SK-N-SH (cell line): ENCODE measurements around the gene DNM2. TPM values are rescaled to one million over a fixed set of nuclear protein-coding genes. Genes with fewer than 3 reads are reported as not detected.

Source experiments
- CTCF ChIA-PET: fragments of 300-600, 350-600 bp; formaldehyde crosslinking; extraction: SDS; loops from one replicate; lab custom pipeline; 2021; lab: Yijun Ruan, JAX
- POLR2A ChIA-PET: fragments of 350-600 bp; sonication (Branson Sonifier 250); formaldehyde crosslinking; extraction: SDS; loops from one replicate; lab custom pipeline; 2020; ENCODE audit warnings: antibody characterized with exemption, inconsistent platforms; lab: Yijun Ruan, JAX
- DNase-seq: peaks from one replicate; pipeline ENCODE4 v3.0.0; 2012
- H2AFZ ChIP-seq: fragments of 200-600 bp; sonication (generic); 2 replicates; pipeline ENCODE4 v1.8.1; 2016; ENCODE audit warnings: antibody characterized with exemption, mild to moderate bottlenecking, low read depth
- H3F3A ChIP-seq: fragments of 200-600 bp; sonication (generic); replicated peaks from 2 replicates; pipeline ENCODE3; 2016; ENCODE audit warnings: antibody characterized with exemption, mild to moderate bottlenecking; ENCODE audit not compliant: insufficient read depth
- H3K27ac ChIP-seq, 2 experiments: fragments of 200-500 bp in 1 of 2; fragments of 200-600 bp in 1 of 2; sonication (Bioruptor generic) in 1 of 2; sonication (generic), shearing (Covaris generic) in 1 of 2; 2 replicates each; pipeline versions ENCODE4 v1.5.1 to v1.6.1; 2014 to 2016; ENCODE audit warnings: low read depth in 2 of 2, inconsistent platforms in 1 of 2, low read length in 1 of 2, mild to moderate bottlenecking in 1 of 2, mixed read lengths in 1 of 2
- H3K27me3 ChIP-seq: fragments of 200-600 bp; sonication (generic), shearing (Covaris generic); 2 replicates; pipeline ENCODE4 v1.6.1; 2016; ENCODE audit warnings: mixed run types; ENCODE audit not compliant: insufficient read depth
- H3K36me3 ChIP-seq, 2 experiments: fragments of 200-500 bp in 1 of 2; fragments of 200-600 bp in 1 of 2; sonication (Bioruptor generic) in 1 of 2; sonication (generic) in 1 of 2; replicated peaks in 1 of 2; 2 replicates each; pipeline versions ENCODE3 to v1.5.1; 2014 to 2016; ENCODE audit warnings: low read length in 1 of 2, mild to moderate bottlenecking in 1 of 2; ENCODE audit not compliant: insufficient read depth in 2 of 2, control insufficient read depth in 1 of 2
- H3K4me1 ChIP-seq, 2 experiments: fragments of 200-500 bp in 1 of 2; fragments of 200-600 bp in 1 of 2; sonication (Bioruptor generic) in 1 of 2; sonication (generic), shearing (Covaris generic) in 1 of 2; 2 replicates each; pipeline versions ENCODE4 v1.5.1 to v1.6.1; 2014 to 2016; ENCODE audit warnings: low read depth in 1 of 2, low read length in 1 of 2, mixed run types in 1 of 2; ENCODE audit not compliant: insufficient read depth in 2 of 2, control insufficient read depth in 1 of 2
- H3K4me2 ChIP-seq: fragments of 200-600 bp; sonication (generic), shearing (Covaris generic); 2 replicates; pipeline ENCODE4 v1.6.1; 2017; ENCODE audit warnings: mixed run types
- H3K4me3 ChIP-seq, 2 experiments: fragments of 200-500 bp in 1 of 2; fragments of 200-600 bp in 1 of 2; sonication (Bioruptor generic) in 1 of 2; sonication (generic), shearing (Covaris generic) in 1 of 2; 2 replicates each; pipeline versions ENCODE4 v1.5.1 to v1.8.1; 2014 to 2016; ENCODE audit warnings: low read depth in 2 of 2, inconsistent platforms in 1 of 2, low read length in 1 of 2, mild to moderate bottlenecking in 1 of 2, mixed read lengths in 1 of 2, moderate library complexity in 1 of 2
- H3K79me2 ChIP-seq: fragments of 200-600 bp; sonication (generic); 2 replicates; pipeline ENCODE4 v1.8.1; 2017; ENCODE audit warnings: mild to moderate bottlenecking; ENCODE audit not compliant: insufficient read depth
- H3K9ac ChIP-seq: fragments of 200-600 bp; sonication (generic); 2 replicates; pipeline ENCODE4 v1.6.1; 2017; ENCODE audit warnings: mixed run types
- H3K9me2 ChIP-seq: fragments of 200-600 bp; sonication (generic); 2 replicates; pipeline ENCODE4 v1.6.1; 2017; ENCODE audit warnings: mixed run types
- H3K9me3 ChIP-seq: fragments of 200-600 bp; sonication (generic); 2 replicates; pipeline ENCODE4 v1.6.1; 2017; ENCODE audit warnings: mixed run types, mild to moderate bottlenecking, moderate library complexity
- H4K20me1 ChIP-seq: fragments of 200-600 bp; sonication (generic); 2 replicates; pipeline ENCODE4 v1.6.1; 2017; ENCODE audit warnings: mild to moderate bottlenecking, mixed run types; ENCODE audit not compliant: insufficient read depth
- CTCF ChIP-seq: fragments of 200-600 bp; sonication (generic); IDR thresholded peaks from 2 replicates; pipeline ENCODE4 v1.6.1; 2017; ENCODE audit warnings: antibody characterized with exemption, mild to moderate bottlenecking, moderate library complexity
- EP300 ChIP-seq, 2 experiments: IDR thresholded peaks; 2 replicates each; pipeline versions ENCODE4 v1.4.0 to v1.6.1; 2012; ENCODE audit warnings: borderline replicate concordance in 1 of 2, low read depth in 1 of 2, low read length in 1 of 2
- FOSL2 ChIP-seq: IDR thresholded peaks from 2 replicates; pipeline ENCODE4 v1.4.0; 2012; ENCODE audit warnings: low read depth, mild to moderate bottlenecking, moderate library complexity, borderline replicate concordance
- FOXJ3 ChIP-seq: sonication (generic); formaldehyde crosslinking; IDR thresholded peaks from 2 replicates; pipeline ENCODE4 v1.5.1; 2020; ENCODE audit warnings: mild to moderate bottlenecking, missing genetic modification reagents
- GABPA ChIP-seq: IDR thresholded peaks from 2 replicates; pipeline ENCODE4 v1.4.0; 2012; ENCODE audit warnings: low read depth, mild to moderate bottlenecking
- MXI1 ChIP-seq: IDR thresholded peaks from 2 replicates; pipeline ENCODE4 v1.6.1; 2012; ENCODE audit warnings: mild to moderate bottlenecking, low read depth, low read length, improper control_type of control experiment
- NFIC ChIP-seq: IDR thresholded peaks from 2 replicates; pipeline ENCODE4 v1.4.0; 2012; ENCODE audit warnings: borderline replicate concordance
- PBX3 ChIP-seq: IDR thresholded peaks from 2 replicates; pipeline ENCODE4; 2012
- POLR2AphosphoS5 ChIP-seq: IDR thresholded peaks from 2 replicates; pipeline ENCODE4 v1.6.1; 2012; ENCODE audit warnings: low read depth, low read length
- RAD21 ChIP-seq: IDR thresholded peaks from 2 replicates; pipeline ENCODE4 v1.6.1; 2012; ENCODE audit warnings: mild to moderate bottlenecking, low read length
- RCOR1 ChIP-seq: fragments of 150-350 bp; IDR thresholded peaks from 2 replicates; pipeline ENCODE4 v1.6.1; 2017; ENCODE audit warnings: antibody characterized with exemption, low read length
- RXRA ChIP-seq: IDR thresholded peaks from 2 replicates; pipeline ENCODE4 v1.4.0; 2012; ENCODE audit warnings: low read depth, mild to moderate bottlenecking, borderline replicate concordance
- SIN3A ChIP-seq: IDR thresholded peaks from 2 replicates; pipeline ENCODE4 v1.6.1; 2012; ENCODE audit warnings: low read depth, mild to moderate bottlenecking, low read length, moderate library complexity, borderline replicate concordance
- SMC3 ChIP-seq: IDR thresholded peaks from 2 replicates; pipeline ENCODE4 v1.6.1; 2012; ENCODE audit warnings: low read depth, low read length, improper control_type of control experiment
- TAF1 ChIP-seq: IDR thresholded peaks from 2 replicates; pipeline ENCODE4 v1.6.1; 2012; ENCODE audit warnings: low read depth, mild to moderate bottlenecking, low read length, moderate library complexity, borderline replicate concordance
- TCF12 ChIP-seq: IDR thresholded peaks from 2 replicates; pipeline ENCODE4 v1.4.0; 2012
- USF2 ChIP-seq: fragments of 150-350 bp; IDR thresholded peaks from 2 replicates; pipeline ENCODE4 v1.6.1; 2017; ENCODE audit warnings: antibody characterized with exemption, low read length, low read depth, borderline replicate concordance
- YY1 ChIP-seq: IDR thresholded peaks from 2 replicates; pipeline ENCODE4 v1.4.0; 2012; ENCODE audit warnings: low read depth, mild to moderate bottlenecking
- WGBS: methylation state at CpG from one replicate; pipeline ENCODE4 v1.1.6; 2017; ENCODE audit warnings: low lambda C conversion rate; 5-methylcytosine and 5-hydroxymethylcytosine counted together
- polyA plus RNA-seq, 3 experiments: library from polyadenylated mRNA; depleted of rRNA; stranded (reverse); fragments of >200 nt; gene quantifications; 2 replicates each; pipeline ENCODE4 v1.2.3, GENCODE V29; 2012

DNM2 gene
- polyA plus RNA-seq, 1 of the 3 experiments (the other 2 are of a cell fraction), result 52.5 TPM

GRCh38 chr19:10835754-10836478 lies 118.0 kb downstream of the DNM2 start, which contains the start of gene TMED1:
Gene TMED1, minus strand, starts transcription at chr19:10836212. Its CDS starts 21 bp downstream, at chr19:10836191.
- Histone ChIP-seq H3K4me3 (peak within 1 kb of the TSS; percentile 73 to 75), H4K20me1 (no peaks in the 10 kb centered on the region), H3K79me2 (0 out of 2 replicates have a peak, but pooled peaks cover 10% of the 10 kb centered on the region), H3K9me2 (no peaks in the 10 kb centered on the region), H3K4me2 (peak within 1 kb of the TSS; percentile 91), H3K9ac (peak within 1 kb of the TSS; percentile 97), H3K4me1 (peaks cover 0 to 13% of the 10 kb centered on the region in 2 experiments; a peak in 1 of 4 replicates), H3K27me3 (no peaks in the 10 kb centered on the region), H3K36me3 (peaks cover 8 to 13% of the 10 kb centered on the region in 2 experiments), H3K27ac (peak within 1 kb of the TSS; percentile 97)
- 3% methylated on average over 40 of the region's 50 CpGs for WGBS
- CTCF ChIA-PET, result interaction anchor here (0.6 to 11.1 kb wide), 24 partner anchors 10 to 395 kb away, joined by 3 to 146 read pairs (median 4); partner anchors contain the start of genes DNM2 and QTRT1
- TF ChIP-seq USF2 (no peak), SMC3 (peak; percentile 35; the same call in 1 of the 2 replicates), RAD21 (peak; percentile 71), RCOR1 (0 out of 2 replicates have a peak, but pooled peaks have one; percentile 31), YY1 (peak; percentile 84), RXRA (no peak), GABPA (peak; percentile 22; the same call in 1 of the 2 replicates), FOSL2 (no peak), NFIC (peak; percentile 18; the same call in 1 of the 2 replicates), CTCF (peak; percentile 66), TAF1 (peak; percentile 62; the same call in 1 of the 2 replicates), FOXJ3 (0 out of 2 replicates have a peak, but pooled peaks have one; percentile 39), PBX3 (peak; percentile 81), EP300 (IDR thresholded peaks at IDR 0.05; ENCODE audit: borderline replicate concordance in 1 of 2, low read depth in 1 of 2, low read length in 1 of 2) (peak in 1 of 2 experiments; percentile 16; a peak in 1 of 4 replicates), SIN3A (peak; percentile 11; the same call in 1 of the 2 replicates), TCF12 (0 out of 2 replicates have a peak, but pooled peaks have one; percentile 11), MXI1 (no peak), POLR2AphosphoS5 (peak; percentile 70; the same call in 1 of the 2 replicates)
- TF ChIP-seq, all 33 proteins: peak for 14
- peak; percentile 99 for DNase-seq
- Histone ChIP-seq H2AFZ (peak within 1 kb of the TSS; percentile 96), H3K9me3 (no peaks in the 10 kb centered on the region), H3F3A (peaks cover 10% of the 10 kb centered on the region)
- POLR2A ChIA-PET, result interaction anchor here (0.6 to 2.4 kb wide), 14 partner anchors 14 to 140 kb away, joined by 3 to 13 read pairs (median 4); partner anchors contain the start of genes DNM2 and SMARCA4
